H1 (cell line): ENCODE results near the gene GGA2. TPM values are rescaled to one million over a fixed set of nuclear protein-coding genes. Genes with fewer than 3 reads are reported as not detected.

ENCODE experiments used
- CTCF ChIA-PET: fragments of 300-600 bp; sonication (Branson Sonifier 250); formaldehyde crosslinking; loops from one replicate; lab custom pipeline; 2021; ENCODE audit not compliant: partially characterized antibody; lab: Charles Lee
- POLR2A ChIA-PET: fragments of 300-600 bp; sonication (Branson Sonifier 250); formaldehyde crosslinking; loops from one replicate; lab custom pipeline; 2021; ENCODE audit warnings: inconsistent platforms; ENCODE audit not compliant: partially characterized antibody; lab: Charles Lee
- DNase-seq, 2 experiments: peaks; one replicate each; pipeline versions ENCODE4 v3.0.0 to v3.0.0-alpha.2; 2010 to 2022; ENCODE audit warnings: low spot score in 2 of 2, low read depth in 1 of 2, mixed read lengths in 1 of 2
- FAIRE-seq: peaks from 2 replicates; lab custom pipeline; 2011; peaks lifted over from hg19 to GRCh38; lab: Jason Lieb, UNC
- H2AFZ ChIP-seq: 2 replicates; pipeline ENCODE4 v1.8.1; 2012; ENCODE audit warnings: low read length, inconsistent platforms
- H2AK5ac ChIP-seq: 2 replicates; pipeline ENCODE4 v1.6.1; 2013; ENCODE audit warnings: low read depth, low read length
- H2BK120ac ChIP-seq: replicated peaks from 2 replicates; pipeline ENCODE3; 2013; ENCODE audit warnings: low read depth, low read length, inconsistent platforms
- H2BK12ac ChIP-seq: 2 replicates; pipeline ENCODE4 v1.6.1; 2013; ENCODE audit warnings: low read depth, low read length
- H2BK15ac ChIP-seq: 2 replicates; pipeline ENCODE4 v1.6.1; 2013; ENCODE audit warnings: low read length
- H2BK20ac ChIP-seq: 2 replicates; pipeline ENCODE4 v1.6.1; 2013; ENCODE audit warnings: low read length
- H2BK5ac ChIP-seq: 2 replicates; pipeline ENCODE4 v1.6.1; 2013; ENCODE audit warnings: low read depth, low read length
- H3K14ac ChIP-seq: 2 replicates; pipeline ENCODE4 v1.6.1; 2013; ENCODE audit warnings: inconsistent platforms; ENCODE audit not compliant: insufficient read length
- H3K18ac ChIP-seq: 2 replicates; pipeline ENCODE4 v1.6.1; 2013; ENCODE audit warnings: low read length; ENCODE audit errors: extremely low read depth
- H3K23ac ChIP-seq: 2 replicates; pipeline ENCODE4 v1.6.1; 2013; ENCODE audit warnings: inconsistent platforms; ENCODE audit not compliant: insufficient read length
- H3K23me2 ChIP-seq: 2 replicates; pipeline ENCODE4 v1.6.1; 2013; ENCODE audit warnings: low read depth, low read length
- H3K27ac ChIP-seq: 2 replicates; pipeline ENCODE4 v1.6.1; 2011; ENCODE audit warnings: low read depth, low read length, inconsistent platforms
- H3K27me3 ChIP-seq, 4 experiments: replicated peaks in 1 of 4; 1 replicate in 1 of 4; 2 replicates in 3 of 4; pipeline versions ENCODE4 v1.6.1 to v1.8.1; 2011 to 2013; ENCODE audit warnings: low read length in 3 of 4, mild to moderate bottlenecking in 3 of 4, inconsistent platforms in 2 of 4, mixed read lengths in 2 of 4, moderate library complexity in 1 of 4; ENCODE audit not compliant: control insufficient read depth in 3 of 4, insufficient read depth in 3 of 4; ENCODE audit errors: extremely low read depth in 1 of 4
- H3K36me3 ChIP-seq, 4 experiments: 2 replicates each; pipeline versions ENCODE4 v1.6.1 to v1.8.1; 2011 to 2013; ENCODE audit warnings: mild to moderate bottlenecking in 4 of 4, low read length in 3 of 4, moderate library complexity in 2 of 4, control low read depth in 1 of 4, inconsistent platforms in 1 of 4; ENCODE audit not compliant: insufficient read depth in 4 of 4, control insufficient read depth in 2 of 4
- H3K4ac ChIP-seq: replicated peaks from 2 replicates; pipeline ENCODE3; 2013; ENCODE audit warnings: low read length, low read depth, mixed read lengths, inconsistent platforms; ENCODE audit not compliant: insufficient read length
- H3K4me1 ChIP-seq, 4 experiments: replicated peaks in 1 of 4; 1 replicate in 1 of 4; 2 replicates in 3 of 4; pipeline versions ENCODE4 v1.6.1 to v1.8.1; 2011 to 2013; ENCODE audit warnings: low read length in 3 of 4, inconsistent platforms in 2 of 4, mixed read lengths in 1 of 4; ENCODE audit not compliant: insufficient read depth in 4 of 4, control insufficient read depth in 3 of 4
- H3K4me2 ChIP-seq, 2 experiments: 2 replicates each; pipeline versions ENCODE4 v1.6.1 to v1.8.1; 2011 to 2013; ENCODE audit warnings: low read depth in 2 of 2, low read length in 2 of 2, control low read depth in 1 of 2, inconsistent platforms in 1 of 2, mild to moderate bottlenecking in 1 of 2; ENCODE audit not compliant: insufficient read depth in 1 of 2
- H3K4me3 ChIP-seq, 4 experiments: fragments of 200-600, 300-600 bp in 1 of 4; sonication (generic), shearing (Covaris generic), sonication (Bioruptor Twin) in 1 of 4; 2 replicates each; pipeline versions ENCODE4 v1.5.1 to v1.8.1; 2011 to 2016; ENCODE audit warnings: low read length in 4 of 4, low read depth in 3 of 4, control low read depth in 2 of 4, inconsistent platforms in 2 of 4, mild to moderate bottlenecking in 2 of 4, mixed read lengths in 1 of 4, moderate library complexity in 1 of 4; ENCODE audit not compliant: insufficient read depth in 2 of 4; ENCODE audit errors: extremely low read depth in 1 of 4
- H3K56ac ChIP-seq: replicated peaks from 2 replicates; pipeline ENCODE3; 2013; ENCODE audit warnings: low read depth, mild to moderate bottlenecking, mixed read lengths, low read length, inconsistent platforms; ENCODE audit not compliant: insufficient read length
- H3K79me1 ChIP-seq: 2 replicates; pipeline ENCODE4 v1.6.1; 2013; ENCODE audit warnings: low read depth, low read length, control low read depth
- H3K79me2 ChIP-seq, 2 experiments: 2 replicates each; pipeline versions ENCODE4 v1.6.1 to v1.8.1; 2012 to 2013; ENCODE audit warnings: low read length in 2 of 2, mild to moderate bottlenecking in 2 of 2, inconsistent platforms in 1 of 2; ENCODE audit not compliant: insufficient read depth in 2 of 2, control insufficient read depth in 1 of 2
- H3K9ac ChIP-seq, 4 experiments: replicated peaks in 1 of 4; 1 replicate in 1 of 4; 2 replicates in 3 of 4; pipeline versions ENCODE4 v1.6.1 to v1.8.1; 2011 to 2013; ENCODE audit warnings: low read depth in 3 of 4, low read length in 3 of 4, control low read depth in 2 of 4, mild to moderate bottlenecking in 2 of 4, moderate library complexity in 2 of 4, inconsistent platforms in 1 of 4; ENCODE audit errors: extremely low read depth in 1 of 4
- H3K9me3 ChIP-seq, 2 experiments: 2 replicates each; pipeline versions ENCODE4 v1.6.1 to v1.8.1; 2012 to 2013; ENCODE audit warnings: mild to moderate bottlenecking in 2 of 2, moderate library complexity in 2 of 2, control low read depth in 1 of 2, inconsistent platforms in 1 of 2, low read depth in 1 of 2, low read length in 1 of 2, mixed read lengths in 1 of 2; ENCODE audit not compliant: insufficient read depth in 2 of 2
- H4K20me1 ChIP-seq, 2 experiments: replicated peaks in 1 of 2; 2 replicates each; pipeline versions ENCODE3 to v1.8.1; 2011 to 2013; ENCODE audit warnings: inconsistent platforms in 2 of 2, low read length in 2 of 2, mild to moderate bottlenecking in 1 of 2; ENCODE audit not compliant: insufficient read depth in 2 of 2, control insufficient read depth in 1 of 2
- H4K5ac ChIP-seq: 2 replicates; pipeline ENCODE4 v1.6.1; 2013; ENCODE audit warnings: low read length, low read depth, mixed read lengths, inconsistent platforms; ENCODE audit not compliant: insufficient read length
- H4K8ac ChIP-seq: 2 replicates; pipeline ENCODE4 v1.8.0; 2013; ENCODE audit warnings: mild to moderate bottlenecking, moderate library complexity, low read length, inconsistent platforms; ENCODE audit not compliant: insufficient read depth; ENCODE audit errors: extremely low read depth
- H4K91ac ChIP-seq: replicated peaks from 2 replicates; pipeline ENCODE3; 2013; ENCODE audit warnings: low read length, mixed read lengths, inconsistent platforms; ENCODE audit not compliant: insufficient read length
- CHD2 ChIP-seq: IDR thresholded peaks from 2 replicates; pipeline ENCODE4 v1.6.1; 2012; ENCODE audit warnings: low read length, improper control_type of control experiment
- EGR1 ChIP-seq: IDR thresholded peaks from 2 replicates; pipeline ENCODE4 v1.6.1; 2011; ENCODE audit warnings: low read depth, low read length, borderline replicate concordance
- GABPA ChIP-seq: IDR thresholded peaks from 2 replicates; pipeline ENCODE4 v1.6.1; 2011; ENCODE audit warnings: mild to moderate bottlenecking, low read length, moderate library complexity, borderline replicate concordance; ENCODE audit not compliant: insufficient read depth
- HDAC6 ChIP-seq: IDR thresholded peaks from one replicate; pipeline ENCODE4 v1.7.1; 2012; ENCODE audit warnings: low read depth, mild to moderate bottlenecking, inconsistent platforms, low read length, moderate library complexity
- JUND ChIP-seq: IDR thresholded peaks from 2 replicates; pipeline ENCODE4 v1.6.1; 2011; ENCODE audit warnings: mild to moderate bottlenecking, improper control_type of control experiment, low read length
- KDM1A ChIP-seq: fragments of 200-600, 300-600 bp; sonication (generic); IDR thresholded peaks from 2 replicates; pipeline ENCODE4 v1.7.1; 2016; ENCODE audit warnings: mild to moderate bottlenecking, low read length, borderline replicate concordance
- MAFK ChIP-seq: IDR thresholded peaks from 2 replicates; pipeline ENCODE4 v1.6.1; 2012; ENCODE audit warnings: low read depth, mild to moderate bottlenecking, improper control_type of control experiment, low read length
- POLR2AphosphoS5 ChIP-seq: IDR thresholded peaks from 2 replicates; pipeline ENCODE4 v1.6.1; 2011; ENCODE audit warnings: low read depth, low read length
- RFX5 ChIP-seq: IDR thresholded peaks from 2 replicates; pipeline ENCODE4 v1.6.1; 2011; ENCODE audit warnings: low read depth, low read length, improper control_type of control experiment, borderline replicate concordance
- RXRA ChIP-seq: IDR thresholded peaks from 2 replicates; pipeline ENCODE4 v1.6.1; 2011; ENCODE audit warnings: low read depth, mild to moderate bottlenecking, low read length, moderate library complexity; ENCODE audit not compliant: insufficient read depth
- SRF ChIP-seq: IDR thresholded peaks from 2 replicates; pipeline ENCODE4 v1.6.1; 2011; ENCODE audit warnings: mild to moderate bottlenecking, low read depth, low read length, moderate library complexity
- WGBS, 2 experiments: shearing (Covaris generic) in 1 of 2; methylation state at CpG; one replicate each; pipeline versions ENCODE4 v1.1.6 to v1.1.7; 2013 to 2015; ENCODE audit warnings: low lambda C conversion rate in 2 of 2, mixed read lengths in 2 of 2, inconsistent platforms in 1 of 2, low coverage in 1 of 2, missing lambda C conversion rate in 1 of 2; ENCODE audit not compliant: insufficient replicate concordance in 2 of 2, insufficient coverage in 1 of 2, insufficient read length in 1 of 2; ENCODE audit errors: extremely low coverage in 1 of 2, missing lambda C conversion rate in 1 of 2; 5-methylcytosine and 5-hydroxymethylcytosine counted together
- polyA plus RNA-seq, 7 experiments: library from polyadenylated mRNA; depleted of rRNA in 3 of 7; stranded (reverse) in 5 of 7; unstranded in 2 of 7; fragments of >200 nt in 5 of 7; fragments of 200-250 nt in 2 of 7; gene quantifications; 1 replicate in 5 of 7; 2 replicates in 1 of 7; 4 replicates in 1 of 7; pipeline versions ENCODE4 v1.2.1 to v1.2.3, GENCODE V29; 2011 to 2013; ENCODE audit warnings: missing spikeins in 2 of 7, mixed read lengths in 2 of 7
- total RNA-seq: library from RNA; stranded (reverse); fragmentation: NEBNext Ultra II Directional; extraction: Animal tissue kit (Norgen Biotek cat#: 25700); gene quantifications from 2 replicates; pipeline ENCODE4 v1.2.1, GENCODE V29; 2021

The GGA2 gene
- total and polyA plus RNA-seq, 2 of the 8 experiments (the other 6 are each of a cell fraction or from before 2014, with no cell fraction given) = 65.8 to 114 TPM

GRCh38 chr16:23433261-23433920 is 76.9 kb downstream of the GGA2 start:
- Histone ChIP-seq H2BK20ac (no peak overlapping the region), H3K4me2 (no peak overlapping the region), H3K36me3 (peaks cover 0 to 12% (median 7%) of the 10 kb centered on the region in 4 experiments; a peak in 3 of 8 replicates), H2BK5ac (no peak overlapping the region), H3K9ac (no peak overlapping the region), H3K4me1 (no peaks in the 10 kb centered on the region), H2AFZ (no peak overlapping the region), H2AK5ac (no peak overlapping the region), H3K9me3 (no peaks in the 10 kb centered on the region), H3K4me3 (no peak overlapping the region), H3K27ac (no peak overlapping the region), H3K23ac (no peak overlapping the region), H4K8ac (peak overlapping the region; percentile 4; the same call in 1 of the 2 replicates), H4K5ac (no peak overlapping the region), H3K18ac (no peak overlapping the region), H3K79me2 (no peaks in the 10 kb centered on the region), H3K4ac (no peak overlapping the region), H3K27me3 (no peaks in the 10 kb centered on the region), H4K20me1 (no peaks in the 10 kb centered on the region), H2BK12ac (no peak overlapping the region), H2BK120ac (no peak overlapping the region), H4K91ac (no peak overlapping the region), H3K14ac (no peak overlapping the region), H3K23me2 (no peaks in the 10 kb centered on the region), H3K56ac (no peak overlapping the region), H3K79me1 (no peaks in the 10 kb centered on the region), H2BK15ac (no peak overlapping the region)
- ChIA-PET CTCF (interaction anchor here (0.5 to 6.2 kb wide), 51 partner anchors 9 to 702 kb away, joined by 3 to 178 read pairs (median 7); partner anchors contain the start of genes COG7, SCNN1B and SCNN1G), POLR2A (interaction anchor here (1.2 kb wide), 1 partner anchor 20 kb away, joined by 3 read pairs; the partner anchor contains the start of gene COG7)
- no peak for DNase-seq
- TF ChIP-seq EGR1 (no peak), CHD2 (no peak), JUND (no peak), MAFK (no peak), GABPA (no peak), RXRA (no peak), RFX5 (no peak), HDAC6 (no peak), POLR2AphosphoS5 (no peak), SRF (no peak), KDM1A (no peak)
- 93% methylated on average over 16 of the region's 16 CpGs; no CpG with 5 or more reads in 1 of the 2 experiments for WGBS, 2 experiments
- no peak for FAIRE-seq
